Nephron (organoid): ENCODE results near the gene PXDC1.
A peak's percentile ranks its signal among the peaks of the same experiment; 100 is the strongest.

Experiments used
- H3K27ac Mint-ChIP-seq, 3 experiments: 2 replicates each; pipeline ENCODE4 v1.8.0; 2020; ENCODE audit warnings: mixed read lengths in 3 of 3, mild to moderate bottlenecking in 2 of 3, moderate library complexity in 1 of 3
- H3K27me3 Mint-ChIP-seq: 2 replicates; pipeline ENCODE4 v1.8.0; 2021; ENCODE audit warnings: low read depth, mild to moderate bottlenecking, moderate library complexity, mixed read lengths
- H3K36me3 Mint-ChIP-seq: 2 replicates; pipeline ENCODE4 v1.8.0; 2020; ENCODE audit warnings: low read depth, mixed read lengths
- H3K4me1 Mint-ChIP-seq: 2 replicates; pipeline ENCODE4 v1.8.0; 2020; ENCODE audit warnings: mixed read lengths
- H3K4me3 Mint-ChIP-seq, 3 experiments: 2 replicates each; pipeline ENCODE4 v1.8.0; 2020; ENCODE audit warnings: mild to moderate bottlenecking in 3 of 3, mixed read lengths in 3 of 3, moderate library complexity in 2 of 3
- H3K9me3 Mint-ChIP-seq: 2 replicates; pipeline ENCODE4 v1.8.0; 2020; ENCODE audit warnings: mixed read lengths
- CTCF ChIP-seq, 3 experiments: fragments of 200-600 bp; sonication (generic); IDR thresholded peaks; one replicate each; pipeline ENCODE4 v1.5.0; 2021; ENCODE audit warnings: antibody characterized with exemption in 3 of 3; ENCODE audit not compliant: unreplicated experiment in 3 of 3

The PXDC1 gene

GRCh38 chr6:3766214-3766613, 14.7 kb upstream of the PXDC1 start:
- H3K4me3 Mint-ChIP-seq = peak overlapping the region in 1 of 3 experiments; percentile 7
- H3K4me1 Mint-ChIP-seq = peaks cover 41% of the 10 kb centered on the region
- TF ChIP-seq CTCF (IDR thresholded peaks at IDR 0.05; ENCODE audit: unreplicated experiment in 3 of 3) = no peak
- H3K27me3 Mint-ChIP-seq = peaks cover 13% of the 10 kb centered on the region
- no peaks in the 10 kb centered on the region for H3K9me3 Mint-ChIP-seq
- no peaks in the 10 kb centered on the region for H3K36me3 Mint-ChIP-seq
- peak overlapping the region in 2 of 3 experiments; percentile 25 to 51 for H3K27ac Mint-ChIP-seq

- Mint-ChIP-seq H3K27me3 (peaks cover 11% of the 10 kb centered on the region), H3K27ac (no peak overlapping the region), H3K4me1 (peaks cover 39% of the 10 kb centered on the region), H3K9me3 (no peaks in the 10 kb centered on the region), H3K4me3 (no peak overlapping the region), H3K36me3 (no peaks in the 10 kb centered on the region)
- TF ChIP-seq CTCF (IDR thresholded peaks at IDR 0.05; ENCODE audit: unreplicated experiment in 3 of 3) = no peak
These were observed 13.9 kb upstream of the PXDC1 start for GRCh38 chr6:3765415-3765814.

GRCh38 chr6:3764516-3765335, 13.2 kb upstream of the PXDC1 start:
- Mint-ChIP-seq H3K4me1 (peaks cover 34% of the 10 kb centered on the region), H3K4me3 (no peak overlapping the region), H3K36me3 (no peaks in the 10 kb centered on the region), H3K27me3 (peaks cover 6% of the 10 kb centered on the region), H3K9me3 (no peaks in the 10 kb centered on the region), H3K27ac (no peak overlapping the region)
- TF ChIP-seq CTCF (IDR thresholded peaks at IDR 0.05; ENCODE audit: unreplicated experiment in 3 of 3) = no peak

GRCh38 chr6:3762852-3763251, 11.3 kb upstream of the PXDC1 start:
- H3K36me3 Mint-ChIP-seq = no peaks in the 10 kb centered on the region
- peak overlapping the region in 1 of 3 experiments; percentile 1 for H3K27ac Mint-ChIP-seq
- no peak for TF ChIP-seq CTCF (IDR thresholded peaks at IDR 0.05; ENCODE audit: unreplicated experiment in 3 of 3)
- peaks cover 6% of the 10 kb centered on the region for H3K27me3 Mint-ChIP-seq
- no peak overlapping the region for H3K4me3 Mint-ChIP-seq
- peaks cover 39% of the 10 kb centered on the region for H3K4me1 Mint-ChIP-seq
- H3K9me3 Mint-ChIP-seq = no peaks in the 10 kb centered on the region

- Mint-ChIP-seq H3K27ac (peak overlapping the region in 1 of 3 experiments; percentile 23), H3K4me1 (peaks cover 39% of the 10 kb centered on the region), H3K36me3 (no peaks in the 10 kb centered on the region), H3K4me3 (no peak overlapping the region), H3K9me3 (no peaks in the 10 kb centered on the region), H3K27me3 (peaks cover 6% of the 10 kb centered on the region)
- TF ChIP-seq CTCF (IDR thresholded peaks at IDR 0.05; ENCODE audit: unreplicated experiment in 3 of 3) = no peak
These were observed 10.8 kb upstream of the PXDC1 start for GRCh38 chr6:3762359-3762758.

- no peaks in the 10 kb centered on the region for H3K9me3 Mint-ChIP-seq
- peak overlapping the region in 1 of 3 experiments; percentile 23 for H3K27ac Mint-ChIP-seq
- peaks cover 6% of the 10 kb centered on the region for H3K27me3 Mint-ChIP-seq
- peaks cover 39% of the 10 kb centered on the region for H3K4me1 Mint-ChIP-seq
- no peak for TF ChIP-seq CTCF (IDR thresholded peaks at IDR 0.05; ENCODE audit: unreplicated experiment in 3 of 3)
- H3K4me3 Mint-ChIP-seq = no peak overlapping the region
- no peaks in the 10 kb centered on the region for H3K36me3 Mint-ChIP-seq
These were observed 10.4 kb upstream of the PXDC1 start for GRCh38 chr6:3761989-3762270.
